Heart left ventricle (tissue), 13 donors: ENCODE measurements around the gene LRBA.

Source experiments
- CTCF ChIP-seq, 12 donors: fragments of 200-600 bp; sonication (generic) in 4 of 12; IDR thresholded peaks; one replicate each; pipeline versions ENCODE4 v1.5.0 to v1.8.0; 2018 to 2022; ENCODE audit warnings: antibody characterized with exemption in 12 of 12, mild to moderate bottlenecking in 5 of 12
- POLR2A ChIP-seq, 2 donors: fragments of 450-650 bp; IDR thresholded peaks; one replicate each; pipeline ENCODE4 v1.6.1; 2017; ENCODE audit warnings: antibody characterized with exemption in 2 of 2, mild to moderate bottlenecking in 2 of 2, moderate library complexity in 2 of 2
- donor health status: ischemic (EF 13 %, LVEDD 7.1; RV severe dilation, severe dysfunction).
- donor health status: DM: no; HTN: yes; CAD: no.
- donor health status: DM: no; HTN: no; CAD: no.
- donor health status: ischemic (EF 25% LVEDD 6.9; RV normal size, moderate dysfunction).
- donor health status: ischemic (EF 25% LVEDD 5.7; RV mildly dilated, moderate dysfunction).
- donor health status: ischemic (EF 35%, LVEDD 5.7; RV mildly dilated, moderate dysfunction).
- donor health status: nonischemic (EF 11% LVEDD 7.7; RV severe dilation, severe dysfunction).
- donor health status: DM: yes; HTN: yes; CAD: no.
- donor health status: PGD.
- donor health status: ischemic (EF 29% LVEDD 5.4; RV normal size, mild dysfunction).
- donor health status: nonischemic (EF 23%, LVEDD 6.1; RV moderate dilation, normal function).

GRCh38 chr4:150250998-150251651 is 764.0 kb downstream of the LRBA start:
- TF ChIP-seq CTCF (IDR thresholded peaks at IDR 0.05) (no peak), POLR2A (IDR thresholded peaks at IDR 0.05) (no peak)
